WTC11 (cell line): ENCODE results near the gene FETUB. TPM values are rescaled to one million over a fixed set of nuclear protein-coding genes. Genes with fewer than 3 reads are reported as not detected.

ENCODE experiments used
- ATAC-seq: fragments of 200-7000 bp; cut with Tn5 transposase; 2 replicates; pipeline ENCODE4 v1.10.0; 2021; ENCODE audit warnings: mild to moderate bottlenecking, moderate library complexity
- CTCF ChIA-PET: fragments of 300-600 bp; sonication (Branson Sonifier 250); formaldehyde crosslinking; loops from one replicate; lab custom pipeline; 2021; ENCODE audit warnings: antibody characterized with exemption; lab: Charles Lee
- POLR2A ChIA-PET: fragments of 350-600 bp; sonication (Branson Sonifier 250); formaldehyde crosslinking; loops from one replicate; lab custom pipeline; 2021; ENCODE audit warnings: antibody characterized with exemption; lab: Charles Lee
- DNase-seq: peaks from one replicate; pipeline ENCODE4 v3.0.0; 2021; ENCODE audit warnings: low spot score
- H3K27ac Mint-ChIP-seq: 2 replicates; pipeline ENCODE4 v1.8.0; 2021; ENCODE audit warnings: mixed read lengths
- H3K27me3 Mint-ChIP-seq: 2 replicates; pipeline ENCODE4 v1.8.0; 2021; ENCODE audit warnings: low read depth, mild to moderate bottlenecking, moderate library complexity, mixed read lengths
- H3K36me3 Mint-ChIP-seq: 2 replicates; pipeline ENCODE4 v1.8.0; 2021; ENCODE audit warnings: mixed read lengths
- H3K4me1 Mint-ChIP-seq: 2 replicates; pipeline ENCODE4 v1.8.0; 2022; ENCODE audit warnings: mixed read lengths
- H3K4me3 Mint-ChIP-seq: 2 replicates; pipeline ENCODE4 v1.8.0; 2021; ENCODE audit warnings: mild to moderate bottlenecking, moderate library complexity, mixed read lengths
- H3K9me3 Mint-ChIP-seq: 2 replicates; pipeline ENCODE4 v1.8.0; 2021; ENCODE audit warnings: mixed read lengths
- AR ChIP-seq: fragments of 250-450 bp; sonication (Bioruptor Pico); IDR thresholded peaks from 2 replicates; pipeline ENCODE4 v1.9.0; 2021; ENCODE audit warnings: mild to moderate bottlenecking
- ATF1 ChIP-seq: sonication (generic); formaldehyde crosslinking; IDR thresholded peaks from 2 replicates; pipeline ENCODE4 v1.8.1; 2023; ENCODE audit warnings: mild to moderate bottlenecking, moderate library complexity, missing genetic modification reagents
- ATF2 ChIP-seq: sonication (generic); formaldehyde crosslinking; IDR thresholded peaks from 2 replicates; pipeline ENCODE4 v1.8.1; 2022; ENCODE audit warnings: low read depth, missing genetic modification reagents, borderline replicate concordance
- CREM ChIP-seq: sonication (generic); formaldehyde crosslinking; IDR thresholded peaks from 2 replicates; pipeline ENCODE4 v1.8.1; 2022; ENCODE audit warnings: mild to moderate bottlenecking, missing genetic modification reagents, moderate library complexity
- ERG ChIP-seq: fragments of 250-450 bp; sonication (Bioruptor Pico); IDR thresholded peaks from 2 replicates; pipeline ENCODE4 v1.8.0; 2021; ENCODE audit warnings: mild to moderate bottlenecking
- ESRRA ChIP-seq: sonication (generic); formaldehyde crosslinking; IDR thresholded peaks from 2 replicates; pipeline ENCODE4 v1.8.1; 2022; ENCODE audit warnings: mild to moderate bottlenecking, missing genetic modification reagents, borderline replicate concordance
- FOXP4 ChIP-seq: sonication (generic); formaldehyde crosslinking; IDR thresholded peaks from 2 replicates; pipeline ENCODE4 v1.8.0; 2022; ENCODE audit warnings: mild to moderate bottlenecking, missing genetic modification reagents
- GABPB1 ChIP-seq: sonication (generic); formaldehyde crosslinking; IDR thresholded peaks from 2 replicates; pipeline ENCODE4 v1.8.1; 2023; ENCODE audit warnings: mild to moderate bottlenecking, missing genetic modification reagents
- GRHL2 ChIP-seq: fragments of 250-450 bp; sonication (Bioruptor Pico); IDR thresholded peaks from 2 replicates; pipeline ENCODE4 v1.8.0; 2022; ENCODE audit warnings: mild to moderate bottlenecking, moderate library complexity; ENCODE audit not compliant: insufficient replicate concordance, severe bottlenecking
- PREB ChIP-seq: sonication (generic); formaldehyde crosslinking; IDR thresholded peaks from 2 replicates; pipeline ENCODE4 v1.8.1; 2022; ENCODE audit warnings: mild to moderate bottlenecking, missing genetic modification reagents, moderate library complexity, borderline replicate concordance
- TEAD4 ChIP-seq: sonication (generic); formaldehyde crosslinking; IDR thresholded peaks from 2 replicates; pipeline ENCODE4 v1.8.0; 2022; ENCODE audit warnings: mild to moderate bottlenecking, missing genetic modification reagents
- ZBTB21 ChIP-seq: sonication (generic); formaldehyde crosslinking; IDR thresholded peaks from 2 replicates; pipeline ENCODE4 v1.8.1; 2023; ENCODE audit warnings: mild to moderate bottlenecking, missing genetic modification reagents, borderline replicate concordance
- ZMAT4 ChIP-seq: fragments of 250-450 bp; sonication (Bioruptor Pico); IDR thresholded peaks from 2 replicates; pipeline ENCODE4 v1.9.0; 2021; ENCODE audit warnings: mild to moderate bottlenecking
- ZNF219 ChIP-seq: sonication (generic); formaldehyde crosslinking; IDR thresholded peaks from 2 replicates; pipeline ENCODE4 v1.8.0; 2023; ENCODE audit warnings: missing genetic modification reagents, mild to moderate bottlenecking, borderline replicate concordance
- ZNF232 ChIP-seq: sonication (generic); formaldehyde crosslinking; IDR thresholded peaks from 2 replicates; pipeline ENCODE4 v1.8.0; 2022; ENCODE audit warnings: mild to moderate bottlenecking, missing genetic modification reagents
- ZNF281 ChIP-seq: sonication (generic); formaldehyde crosslinking; IDR thresholded peaks from 2 replicates; pipeline ENCODE4 v1.8.0; 2023; ENCODE audit warnings: mild to moderate bottlenecking, missing genetic modification reagents
- ZSCAN18 ChIP-seq: fragments of 250-450 bp; sonication (Bioruptor Pico); IDR thresholded peaks from 2 replicates; pipeline ENCODE4 v2.1.2; 2022; ENCODE audit warnings: mild to moderate bottlenecking, moderate library complexity
- total RNA-seq: library from RNA; stranded (reverse); gene quantifications from 3 replicates; pipeline ENCODE4 v1.2.3, GENCODE V29; 2021

The FETUB gene
- total RNA-seq, 1 experiment from 2014 or later = not detected

- no peak for TF ChIP-seq FOXP4 (CRISPR knock-in tag)
- no peak for TF ChIP-seq ZNF232 (CRISPR knock-in tag)
- no peak for TF ChIP-seq ZBTB21
- no peak for TF ChIP-seq ATF1 (CRISPR knock-in tag)
- TF ChIP-seq PREB (CRISPR knock-in tag) = no peak
- no peak for TF ChIP-seq ATF2 (CRISPR knock-in tag)
- TF ChIP-seq AR (CRISPR knock-in tag) = no peak
- no peak for TF ChIP-seq ZNF281
- TF ChIP-seq CREM = no peak
- TF ChIP-seq GABPB1 (CRISPR knock-in tag) = no peak
- no peak for TF ChIP-seq ERG (CRISPR knock-in tag)
- no peak for TF ChIP-seq GRHL2 (CRISPR knock-in tag)
- TF ChIP-seq, all 79 proteins: peak for 0
Observed at GRCh38 chr3:186594591-186595113, 45.5 kb upstream of the FETUB start (continued).

- peak; percentile 92 for ATAC-seq
- TF ChIP-seq ZSCAN18 (CRISPR knock-in tag) (no peak), ZMAT4 (CRISPR knock-in tag) (no peak), TEAD4 (CRISPR knock-in tag) (no peak), ZNF219 (CRISPR knock-in tag) (no peak), ESRRA (CRISPR knock-in tag) (no peak)
- DNase-seq = no peak
- H3K27me3 Mint-ChIP-seq = peaks cover 6% of the 10 kb centered on the region; the same call in 1 of the 2 replicates
- peaks cover 6% of the 10 kb centered on the region for H3K4me1 Mint-ChIP-seq
- H3K4me3 Mint-ChIP-seq = no peak overlapping the region
- CTCF ChIA-PET = interaction anchor here (0.6 to 10.5 kb wide), 12 partner anchors 12 to 425 kb away, joined by 3 to 87 read pairs (median 4); partner anchors contain the start of gene AHSG
- no peaks in the 10 kb centered on the region for H3K9me3 Mint-ChIP-seq
- H3K36me3 Mint-ChIP-seq = no peaks in the 10 kb centered on the region
- POLR2A ChIA-PET = interaction anchor here (0.7 to 1.4 kb wide), 3 partner anchors 19 to 26 kb away, joined by 5 read pairs; partner anchors contain the start of gene DNAJB11
- H3K27ac Mint-ChIP-seq = no peak overlapping the region
Observed at GRCh38 chr3:186596568-186597287, 43.5 kb upstream of the FETUB start.
